Measurements from ENCODE around the gene PRDX3. TPM values are rescaled to one million over a fixed set of nuclear protein-coding genes. Genes with fewer than 3 reads are reported as not detected.

The PRDX3 gene
- polyA plus RNA-seq, 2 of the 4 experiments (the other 2 are of a cell fraction), result 432 to 673 TPM

DNA sequence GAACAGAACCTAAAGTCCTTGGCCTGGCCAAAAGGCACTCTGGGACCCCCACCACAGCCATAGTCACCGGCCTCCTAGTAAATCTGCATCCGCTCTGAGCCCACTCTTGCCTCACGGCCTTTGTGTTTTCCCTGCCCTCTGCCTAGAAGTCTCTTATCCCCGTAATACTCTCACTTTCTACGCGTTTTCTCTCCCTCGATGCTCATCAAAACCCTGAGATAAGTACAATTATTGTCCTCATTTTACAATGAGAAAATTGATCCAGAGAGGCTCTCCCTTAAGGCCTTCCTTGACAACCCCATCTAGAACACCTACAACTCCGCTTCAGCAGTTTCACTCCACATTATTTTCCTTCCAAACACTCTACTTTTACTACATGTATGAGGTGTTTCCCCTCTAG lies 11.6 kb downstream of the PRDX3 start:
- no peak for DNase-seq (ENCODE audit: low read depth in 1 of 2, low spot score in 1 of 2)
- WGBS (ENCODE audit: missing lambda C conversion rate), result 85% methylated on average over 8 of the region's 8 CpGs
- H3K27ac ChIP-seq, result no peak overlapping the region
- no peak overlapping the region for H3K4me2 ChIP-seq
- ATAC-seq, result no peak
- POLR2A ChIA-PET, result interaction anchor here (0.6 kb wide), 1 partner anchor 66 kb away, joined by 5 read pairs; no protein-coding TSS in a partner anchor
- CTCF ChIA-PET, result interaction anchor here (0.8 to 1.2 kb wide), 3 partner anchors 13 to 104 kb away, joined by 3 read pairs; no protein-coding TSS in a partner anchor
- no peak for TF ChIP-seq TFCP2L1 (CRISPR knock-in tag; IDR thresholded peaks at IDR 0.05)
- no peak for TF ChIP-seq BHLHE40 (IDR thresholded peaks at IDR 0.05; ENCODE audit: low read depth, low read length)
- no peak for TF ChIP-seq CBX2 (IDR thresholded peaks at IDR 0.05; ENCODE audit: borderline replicate concordance, low read depth)
- no peak for TF ChIP-seq ZFP36 (IDR thresholded peaks at IDR 0.05; ENCODE audit: borderline replicate concordance, partially characterized antibody)
- TF ChIP-seq RNF2 (IDR thresholded peaks at IDR 0.05; ENCODE audit: borderline replicate concordance, low read depth), result no peak
- TF ChIP-seq ZNF302 (CRISPR knock-in tag; IDR thresholded peaks at IDR 0.05), result no peak
- TF ChIP-seq, protein P1, sequence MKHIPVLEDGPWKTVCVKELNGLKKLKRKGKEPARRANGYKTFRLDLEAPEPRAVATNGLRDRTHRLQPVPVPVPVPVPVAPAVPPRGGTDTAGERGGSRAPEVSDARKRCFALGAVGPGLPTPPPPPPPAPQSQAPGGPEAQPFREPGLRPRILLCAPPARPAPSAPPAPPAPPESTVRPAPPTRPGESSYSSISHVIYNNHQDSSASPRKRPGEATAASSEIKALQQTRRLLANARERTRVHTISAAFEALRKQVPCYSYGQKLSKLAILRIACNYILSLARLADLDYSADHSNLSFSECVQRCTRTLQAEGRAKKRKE (CRISPR knock-in tag; IDR thresholded peaks at IDR 0.05; ENCODE audit: low read depth), result no peak
- no peak for TF ChIP-seq NPAS2 (CRISPR knock-in tag; IDR thresholded peaks at IDR 0.05; ENCODE audit: borderline replicate concordance)
- TF ChIP-seq RFX5 (IDR thresholded peaks at IDR 0.05), result no peak
- TF ChIP-seq CBX8 (IDR thresholded peaks at IDR 0.05), result no peak
- TF ChIP-seq, protein P2, sequence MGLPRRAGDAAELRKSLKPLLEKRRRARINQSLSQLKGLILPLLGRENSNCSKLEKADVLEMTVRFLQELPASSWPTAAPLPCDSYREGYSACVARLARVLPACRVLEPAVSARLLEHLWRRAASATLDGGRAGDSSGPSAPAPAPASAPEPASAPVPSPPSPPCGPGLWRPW (IDR thresholded peaks at IDR 0.05), result no peak
- TF ChIP-seq CHD2 (IDR thresholded peaks at IDR 0.05; ENCODE audit: low read length, partially characterized antibody), result no peak
- no peak for TF ChIP-seq ZC3H11A (IDR thresholded peaks at IDR 0.05)
- no peak for TF ChIP-seq MAFK (IDR thresholded peaks at IDR 0.05; ENCODE audit: partially characterized antibody)
- TF ChIP-seq, protein P3, sequence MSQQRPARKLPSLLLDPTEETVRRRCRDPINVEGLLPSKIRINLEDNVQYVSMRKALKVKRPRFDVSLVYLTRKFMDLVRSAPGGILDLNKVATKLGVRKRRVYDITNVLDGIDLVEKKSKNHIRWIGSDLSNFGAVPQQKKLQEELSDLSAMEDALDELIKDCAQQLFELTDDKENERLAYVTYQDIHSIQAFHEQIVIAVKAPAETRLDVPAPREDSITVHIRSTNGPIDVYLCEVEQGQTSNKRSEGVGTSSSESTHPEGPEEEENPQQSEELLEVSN (IDR thresholded peaks at IDR 0.05; ENCODE audit: borderline replicate concordance, low read depth), result no peak
- no peak for TF ChIP-seq PBX3 (IDR thresholded peaks at IDR 0.05)
- TF ChIP-seq MAZ (IDR thresholded peaks at IDR 0.05; ENCODE audit: borderline replicate concordance, low read depth, low read length), result no peak
- TF ChIP-seq HOXB13 (CRISPR knock-in tag; IDR thresholded peaks at IDR 0.05; ENCODE audit: low read depth), result no peak
- TF ChIP-seq HOXA7 (CRISPR knock-in tag; IDR thresholded peaks at IDR 0.05), result no peak
- H3K4me3 ChIP-seq, result no peak overlapping the region
- no peak for FAIRE-seq
- H3K4me1 ChIP-seq, result peaks cover 14% of the 10 kb centered on the region
- H3K9me3 ChIP-seq, result no peaks in the 10 kb centered on the region

DNA sequence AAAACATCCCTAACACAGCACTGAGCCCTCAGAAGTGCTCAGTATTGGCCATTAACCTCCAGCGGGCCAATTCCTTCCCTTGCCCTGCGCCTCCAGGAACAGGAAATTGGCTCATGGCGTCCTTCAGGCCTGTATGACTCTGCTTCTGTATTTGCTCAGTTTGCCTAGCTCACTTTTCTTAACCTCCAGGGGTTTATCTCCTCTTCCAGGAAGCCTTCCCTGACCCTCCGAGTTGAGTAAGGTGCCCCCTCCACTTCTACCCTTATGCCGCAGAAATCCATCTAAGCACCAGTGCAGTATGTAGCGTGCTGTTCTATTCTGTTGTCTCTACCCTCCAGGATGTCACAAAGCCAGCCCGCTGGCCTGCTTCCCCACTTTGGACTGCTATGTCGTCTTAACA lies 12.0 kb downstream of the PRDX3 start:
- ChIA-PET POLR2A (no interaction called here), CTCF (interaction anchor here (1.7 kb wide), 1 partner anchor 18 kb away, joined by 3 read pairs; no protein-coding TSS in a partner anchor)
- Histone ChIP-seq H3K4me3 (no peak overlapping the region), H3K9me3 (no peaks in the 10 kb centered on the region), H3K4me1 (peaks cover 14% of the 10 kb centered on the region), H3K27ac (peak overlapping the region; percentile 93 to 95; a peak in 5 of 6 replicates), H3K4me2 (peak overlapping the region; percentile 83)
- DNase-seq (ENCODE audit: low read depth in 1 of 2, low spot score in 1 of 2), result no peak
- peak in 1 of 2 experiments; percentile 6; a peak in 2 of 6 replicates for ATAC-seq
- TF ChIP-seq PBX3 (IDR thresholded peaks at IDR 0.05) (no peak), ZFP36 (IDR thresholded peaks at IDR 0.05; ENCODE audit: borderline replicate concordance, partially characterized antibody) (peak; percentile 49)
- 82% methylated on average over 8 of the region's 8 CpGs for WGBS (ENCODE audit: missing lambda C conversion rate)
- FAIRE-seq, result no peak

- H3K4me3 ChIP-seq, result peak overlapping the region; percentile 57
- no peaks in the 10 kb centered on the region for H3K9me3 ChIP-seq
- peaks cover 14% of the 10 kb centered on the region for H3K4me1 ChIP-seq
- no peak for DNase-seq (ENCODE audit: low read depth in 1 of 2, low spot score in 1 of 2)
- POLR2A ChIA-PET, result no interaction called here
- ATAC-seq, result peak; percentile 43 to 52
- TF ChIP-seq HDAC2 (IDR thresholded peaks at IDR 0.05), result no peak
- TF ChIP-seq MAFK (IDR thresholded peaks at IDR 0.05; ENCODE audit: partially characterized antibody), result no peak
- TF ChIP-seq MAX (IDR thresholded peaks at IDR 0.05), result no peak
- no peak for TF ChIP-seq MAZ (IDR thresholded peaks at IDR 0.05; ENCODE audit: borderline replicate concordance, low read depth, low read length)
- TF ChIP-seq ZNF302 (CRISPR knock-in tag; IDR thresholded peaks at IDR 0.05), result no peak
- TF ChIP-seq, protein P3 (IDR thresholded peaks at IDR 0.05; ENCODE audit: borderline replicate concordance, low read depth), result no peak; the same call in 1 of the 2 replicates
- no peak for TF ChIP-seq KDM1A (IDR thresholded peaks at IDR 0.05; ENCODE audit: low read depth)
- TF ChIP-seq POLR2A (IDR thresholded peaks at IDR 0.05; ENCODE audit: low read length), result no peak
- TF ChIP-seq SREBF2 (IDR thresholded peaks at IDR 0.05), result no peak
- TF ChIP-seq MYC (IDR thresholded peaks at IDR 0.05; ENCODE audit: borderline replicate concordance, low read length), result no peak
- no peak for TF ChIP-seq CBX8 (IDR thresholded peaks at IDR 0.05)
- TF ChIP-seq HOXA7 (CRISPR knock-in tag; IDR thresholded peaks at IDR 0.05), result no peak
- TF ChIP-seq JUN (IDR thresholded peaks at IDR 0.05), result no peak
- no peak for TF ChIP-seq RNF2 (IDR thresholded peaks at IDR 0.05; ENCODE audit: borderline replicate concordance, low read depth)
- no peak for TF ChIP-seq EHF (CRISPR knock-in tag; IDR thresholded peaks at IDR 0.05)
- CTCF ChIA-PET, result interaction anchor here (1.7 kb wide), 1 partner anchor 17 kb away, joined by 3 read pairs; no protein-coding TSS in a partner anchor
- WGBS (ENCODE audit: missing lambda C conversion rate), result 78% methylated on average over 7 of the region's 7 CpGs
- H3K4me2 ChIP-seq, result peak overlapping the region; percentile 83
- peak overlapping the region; percentile 93 to 95 for H3K27ac ChIP-seq
- FAIRE-seq, result no peak
These were observed 12.5 kb downstream of the PRDX3 start for GRCh38 chr10:119166118-119166500.

Data from A549 (cell line).